ENCODE data around the gene DMAC2. TPM values are rescaled to one million over a fixed set of nuclear protein-coding genes. Genes with fewer than 3 reads are reported as not detected.

Gene DMAC2
- total and polyA plus RNA-seq, 2 donors from 2014 or later = 43.9 to 73.9 TPM

GRCh38 chr19:41452584-41453275 lies 13.0 kb upstream of the DMAC2 start:
- Histone ChIP-seq H3K9me3 (ENCODE audit: control insufficient read depth in 2 of 3, insufficient read depth in 1 of 3, low read length in 3 of 3) (no peaks in the 10 kb centered on the region), H3K27ac (ENCODE audit: low read depth in 2 of 2, low read length in 2 of 2) (no peak overlapping the region), H3K27me3 (ENCODE audit: control insufficient read depth, insufficient read depth, low read length) (no peaks in the 10 kb centered on the region), H3K4me3 (ENCODE audit: low read length in 3 of 3) (no peak overlapping the region), H3K36me3 (ENCODE audit: control insufficient read depth in 2 of 3, insufficient read depth in 3 of 3, low read length in 3 of 3) (no peaks in the 10 kb centered on the region), H3K9ac (ENCODE audit: low read length in 3 of 3) (no peak overlapping the region), H3K4me1 (ENCODE audit: control insufficient read depth in 2 of 3, insufficient read depth in 2 of 3, low read depth in 1 of 3, low read length in 3 of 3) (peaks cover 0 to 16% (median 3%) of the 10 kb centered on the region in 3 donors)
- FAIRE-seq (no peak), DNase-seq (no peak)
- no peak for TF ChIP-seq CTCF (IDR thresholded peaks at IDR 0.05; ENCODE audit: borderline replicate concordance, extremely low read depth, insufficient read depth)
- intact Hi-C loops (cut with DNase I) = no loop called here

- H3K27ac ChIP-seq (ENCODE audit: low read depth in 2 of 2, low read length in 2 of 2) = no peak overlapping the region
- H3K9me3 ChIP-seq (ENCODE audit: control insufficient read depth in 2 of 3, insufficient read depth in 1 of 3, low read length in 3 of 3) = no peaks in the 10 kb centered on the region
- H3K36me3 ChIP-seq (ENCODE audit: control insufficient read depth in 2 of 3, insufficient read depth in 3 of 3, low read length in 3 of 3) = no peaks in the 10 kb centered on the region
- FAIRE-seq = no peak
- H3K4me1 ChIP-seq (ENCODE audit: control insufficient read depth in 2 of 3, insufficient read depth in 2 of 3, low read depth in 1 of 3, low read length in 3 of 3) = no peaks in the 10 kb centered on the region
- peak overlapping the region in 1 of 3 donors; percentile 46 for H3K9ac ChIP-seq (ENCODE audit: low read length in 3 of 3)
- no peak for DNase-seq
- no peaks in the 10 kb centered on the region for H3K27me3 ChIP-seq (ENCODE audit: control insufficient read depth, insufficient read depth, low read length)
- TF ChIP-seq CTCF (IDR thresholded peaks at IDR 0.05; ENCODE audit: borderline replicate concordance, extremely low read depth, insufficient read depth) = no peak
- intact Hi-C loops (cut with DNase I) = loop anchor here (10.0 kb wide), 1 partner anchor 125 kb away; the partner anchor contains the start of gene CEACAM21
- peak overlapping the region in 1 of 3 donors; percentile 46 for H3K4me3 ChIP-seq (ENCODE audit: low read length in 3 of 3)
Measured at GRCh38 chr19:41449865-41450178, 10.1 kb upstream of the DMAC2 start.

GRCh38 chr19:41449079-41449864 lies 9.6 kb upstream of the DMAC2 start:
- Histone ChIP-seq H3K9ac (ENCODE audit: low read length in 3 of 3) (peak overlapping the region in 1 of 3 donors; percentile 46), H3K9me3 (ENCODE audit: control insufficient read depth in 2 of 3, insufficient read depth in 1 of 3, low read length in 3 of 3) (no peaks in the 10 kb centered on the region), H3K4me1 (ENCODE audit: control insufficient read depth in 2 of 3, insufficient read depth in 2 of 3, low read depth in 1 of 3, low read length in 3 of 3) (no peaks in the 10 kb centered on the region), H3K36me3 (ENCODE audit: control insufficient read depth in 2 of 3, insufficient read depth in 3 of 3, low read length in 3 of 3) (no peaks in the 10 kb centered on the region), H3K27ac (ENCODE audit: low read depth in 2 of 2, low read length in 2 of 2) (no peak overlapping the region), H3K4me3 (ENCODE audit: low read length in 3 of 3) (peak overlapping the region in 2 of 3 donors; percentile 11 to 46), H3K27me3 (ENCODE audit: control insufficient read depth, insufficient read depth, low read length) (no peaks in the 10 kb centered on the region)
- FAIRE-seq = no peak
- peak; percentile 96 for TF ChIP-seq CTCF (IDR thresholded peaks at IDR 0.05; ENCODE audit: borderline replicate concordance, extremely low read depth, insufficient read depth)
- peak; percentile 72 to 88 (median 84) for DNase-seq
- intact Hi-C loops (cut with DNase I) = loop anchor here (10.0 kb wide), 1 partner anchor 126 kb away; the partner anchor contains the start of gene CEACAM21

Measured in kidney (tissue), 14 donors.